OCI-LY1 (cell line): ENCODE measurements around the gene NCR1.

ENCODE experiments used
- CTCF ChIP-seq: fragments of 200-600 bp; sonication (generic), shearing (Covaris generic); IDR thresholded peaks from 2 replicates; pipeline ENCODE4 v1.5.1; 2017; ENCODE audit warnings: mild to moderate bottlenecking, antibody characterized with exemption, low read length, moderate library complexity, mixed read lengths
- EZH2 ChIP-seq: fragments of 200-600 bp; sonication (generic), shearing (Covaris generic); IDR thresholded peaks from 2 replicates; pipeline ENCODE4 v1.8.0; 2017; ENCODE audit warnings: borderline replicate concordance, mixed run types, mild to moderate bottlenecking, antibody characterized with exemption, low read length, moderate library complexity, mixed read lengths

GRCh38 chr19:54937926-54938325 lies 32.0 kb downstream of the NCR1 start:
- TF ChIP-seq CTCF (no peak), EZH2 (no peak)
